PC-3 (cell line): Measurements from ENCODE around the gene RIN1. TPM values are rescaled to one million over a fixed set of nuclear protein-coding genes. Genes with fewer than 3 reads are reported as not detected.

ENCODE experiments used
- ATAC-seq: fragments of 200-7000 bp; cut with Tn5 transposase; 2 replicates; pipeline ENCODE4 v1.9.1; 2020; ENCODE audit warnings: mild to moderate bottlenecking, moderate library complexity
- BruUV-seq: library from RNA; stranded (reverse); fragments of 400-500 nt; replicated peaks from 2 replicates; lab custom pipeline; 2021; lab: Mats Ljungman, UMichigan
- CTCF ChIA-PET: fragments of 300-600 bp; sonication (Branson Sonifier 250); formaldehyde crosslinking; loops from one replicate; lab custom pipeline; 2022; ENCODE audit warnings: antibody characterized with exemption; lab: Charles Lee
- POLR2A ChIA-PET: fragments of 300-600 bp; sonication (Branson Sonifier 250); formaldehyde crosslinking; loops from one replicate; lab custom pipeline; 2022; ENCODE audit warnings: antibody characterized with exemption; ENCODE audit not compliant: unreplicated experiment; lab: Charles Lee
- DNase-seq: peaks from one replicate; pipeline ENCODE4 v3.0.0-alpha.2; 2015
- H2AFZ ChIP-seq: fragments of 300-600 bp; sonication (generic); 2 replicates; pipeline ENCODE4 v1.6.0; 2016; ENCODE audit warnings: antibody characterized with exemption, low read length
- H3F3A ChIP-seq: fragments of 300-600 bp; sonication (generic); one replicate; pipeline ENCODE4 v1.6.0; 2017; ENCODE audit warnings: antibody characterized with exemption, low read length, control low read depth, mild to moderate bottlenecking; ENCODE audit not compliant: unreplicated experiment
- H3K27ac ChIP-seq: fragments of 300-600 bp; sonication (generic); 2 replicates; pipeline ENCODE4 v1.5.1; 2016; ENCODE audit warnings: mild to moderate bottlenecking, low read length
- H3K27me3 ChIP-seq: fragments of 300-600 bp; sonication (generic); 2 replicates; pipeline ENCODE4 v1.6.1; 2016; ENCODE audit warnings: low read length, mixed read lengths
- H3K36me3 ChIP-seq: fragments of 300-600 bp; sonication (generic); 2 replicates; pipeline ENCODE4 v1.6.1; 2016; ENCODE audit warnings: low read depth, mixed run types, low read length, mixed read lengths
- H3K4me1 ChIP-seq: fragments of 300-600 bp; sonication (generic); 2 replicates; pipeline ENCODE4 v1.5.1; 2016; ENCODE audit warnings: low read length; ENCODE audit not compliant: insufficient read depth
- H3K4me2 ChIP-seq: fragments of 300-600 bp; sonication (generic); 2 replicates; pipeline ENCODE4 v1.6.0; 2016; ENCODE audit warnings: low read length
- H3K4me3 ChIP-seq: fragments of 300-600 bp; sonication (generic); 2 replicates; pipeline ENCODE4 v1.5.1; 2016; ENCODE audit warnings: mild to moderate bottlenecking, low read length, mixed read lengths
- H3K79me2 ChIP-seq: fragments of 300-600 bp; sonication (generic); 2 replicates; pipeline ENCODE4 v1.6.1; 2017; ENCODE audit warnings: low read length, mixed read lengths
- H3K9ac ChIP-seq: fragments of 300-600 bp; sonication (generic); 2 replicates; pipeline ENCODE4 v1.6.0; 2016; ENCODE audit warnings: mild to moderate bottlenecking, low read length
- H3K9me2 ChIP-seq: fragments of 300-600 bp; sonication (generic); replicated peaks from 2 replicates; pipeline ENCODE4 v1.6.1; 2016; ENCODE audit warnings: mixed run types, low read length, mixed read lengths
- H3K9me3 ChIP-seq: fragments of 300-600 bp; sonication (generic); 2 replicates; pipeline ENCODE4 v1.6.1; 2016; ENCODE audit warnings: low read length, mixed read lengths
- H4K20me1 ChIP-seq: fragments of 300-600 bp; sonication (generic); 2 replicates; pipeline ENCODE4 v1.6.1; 2016; ENCODE audit warnings: low read length, mixed read lengths
- CTCF ChIP-seq: fragments of 300-600 bp; sonication (generic); conservative IDR thresholded peaks from 2 replicates; pipeline ENCODE4 v1.5.1; 2017; ENCODE audit warnings: antibody characterized with exemption, low read depth, mild to moderate bottlenecking, low read length
- EZH2 ChIP-seq: fragments of 300-600 bp; sonication (generic); IDR thresholded peaks from one replicate; pipeline ENCODE4 v1.6.1; 2017; ENCODE audit warnings: antibody characterized with exemption, mild to moderate bottlenecking, low read length; ENCODE audit not compliant: unreplicated experiment
- intact Hi-C: fragments of 100-400 bp; cut with micrococcal nuclease; formaldehyde crosslinking; loops from 2 replicates; pipeline ENCODE4 v1.9.0; 2023
- total RNA-seq: library from RNA; depleted of rRNA; stranded (reverse); fragments of >200 nt; gene quantifications from 2 replicates; pipeline ENCODE4 v1.2.3, GENCODE V29; 2014; rRNA removed

RIN1 gene
- total RNA-seq, 1 experiment from 2014 or later: 41.2 TPM

- Histone ChIP-seq H3K9me2 (no peaks in the 10 kb centered on the region), H3K4me2 (no peak overlapping the region), H3F3A (no peaks in the 10 kb centered on the region), H3K79me2 (peaks cover 12% of the 10 kb centered on the region), H3K9ac (no peak overlapping the region), H3K9me3 (no peaks in the 10 kb centered on the region), H4K20me1 (no peaks in the 10 kb centered on the region), H3K4me3 (no peak overlapping the region), H3K27ac (no peak overlapping the region), H2AFZ (no peak overlapping the region), H3K27me3 (no peaks in the 10 kb centered on the region), H3K4me1 (peaks cover 12% of the 10 kb centered on the region), H3K36me3 (no peaks in the 10 kb centered on the region)
- TF ChIP-seq EZH2 (no peak), CTCF (peak; percentile 96)
- CTCF ChIA-PET: interaction anchor here (0.6 kb wide), 1 partner anchor 836 kb away, joined by 3 read pairs; the partner anchor contains the start of gene KDM2A
- POLR2A ChIA-PET: no interaction called here
- DNase-seq: peak; percentile 97
- intact Hi-C loops: no loop called here
- no TSS peak for BruUV-seq
- ATAC-seq: peak; percentile 79
Observed at GRCh38 chr11:66282468-66283455, 53.5 kb downstream of the RIN1 start.

Other genes with a start within 250 kb of the RIN1 start
- 32.1 and 51.5 TPM in 2 replicates for gene KLC2, start 78.7 kb downstream of the RIN1 start, total RNA-seq
- 355 and 380 TPM in 2 replicates for gene RAB1B, start 67.8 kb downstream of the RIN1 start, total RNA-seq
- 2.2 and 5.2 TPM in 2 replicates for gene CNIH2, start 58.3 kb downstream of the RIN1 start, total RNA-seq
- 196 and 236 TPM in 2 replicates for gene YIF1A, start 47.3 kb downstream of the RIN1 start, total RNA-seq
- gene TMEM151A, start 44.5 kb downstream of the RIN1 start, total RNA-seq: not detected in 2 replicates
- gene CD248, start 19.4 kb downstream of the RIN1 start, total RNA-seq: not detected in 2 replicates
- gene BRMS1, start 8.7 kb upstream of the RIN1 start, total RNA-seq: 123 and 176 TPM in 2 replicates
- 38.9 and 41.1 TPM in 2 replicates for gene B4GAT1, start 11.2 kb upstream of the RIN1 start, total RNA-seq
- 25.5 and 27.8 TPM in 2 replicates for gene SLC29A2, start 35.3 kb upstream of the RIN1 start, total RNA-seq
- gene NPAS4, start 84.6 kb upstream of the RIN1 start, total RNA-seq: not detected in 2 replicates
- 214 and 321 TPM in 2 replicates for gene MRPL11, start 102.4 kb upstream of the RIN1 start, total RNA-seq
- 22.9 and 35.2 TPM in 2 replicates for gene PELI3, start 130.5 kb upstream of the RIN1 start, total RNA-seq
- 135 and 165 TPM in 2 replicates for gene DPP3, start 144.0 kb upstream of the RIN1 start, total RNA-seq
- gene BBS1, start 174.2 kb upstream of the RIN1 start, total RNA-seq: 24.4 and 28.4 TPM in 2 replicates
- gene ZDHHC24, start 209.6 kb upstream of the RIN1 start, total RNA-seq: 15.1 and 19.7 TPM in 2 replicates
- not detected in 2 replicates for gene ACTN3, start 210.5 kb upstream of the RIN1 start, total RNA-seq
- 9.4 and 11.8 TPM in 2 replicates for gene CTSF, start 232.2 kb upstream of the RIN1 start, total RNA-seq